Measurements from ENCODE around the gene ITGB3.

ITGB3 gene

GRCh38 chr17:47278561-47278960, 24.9 kb downstream of the ITGB3 start:
- no peak for DNase-seq

- peak; percentile 20 for DNase-seq
Observed at GRCh38 chr17:47279062-47279801, 25.6 kb downstream of the ITGB3 start.

- DNase-seq, result no peak
Observed at GRCh38 chr17:47280072-47280811, 26.6 kb downstream of the ITGB3 start.

GRCh38 chr17:47281216-47281615, 27.6 kb downstream of the ITGB3 start:
- no peak for DNase-seq

GRCh38 chr17:47285003-47285402, 31.4 kb downstream of the ITGB3 start:
- no peak for DNase-seq

GRCh38 chr17:47286198-47286914, 32.7 kb downstream of the ITGB3 start:
- no peak for DNase-seq

- no peak for DNase-seq
Observed at GRCh38 chr17:47287068-47287467, 33.4 kb downstream of the ITGB3 start.

GRCh38 chr17:47287639-47288038, 34.0 kb downstream of the ITGB3 start:
- DNase-seq, result no peak

- no peak for DNase-seq
Observed at GRCh38 chr17:47288531-47289116, 35.0 kb downstream of the ITGB3 start.

GRCh38 chr17:47289302-47289701, 35.7 kb downstream of the ITGB3 start:
- no peak for DNase-seq

- no peak for DNase-seq
Observed at GRCh38 chr17:47290870-47291241, 37.2 kb downstream of the ITGB3 start.

- no peak for DNase-seq
Observed at GRCh38 chr17:47291242-47291873, 37.7 kb downstream of the ITGB3 start.

GRCh38 chr17:47292206-47292605, 38.6 kb downstream of the ITGB3 start:
- no peak for DNase-seq

GRCh38 chr17:47295037-47295873, 41.6 kb downstream of the ITGB3 start:
- peak; percentile 62 for DNase-seq

GRCh38 chr17:47295874-47296255, 42.2 kb downstream of the ITGB3 start:
- no peak for DNase-seq

- no peak for DNase-seq
Observed at GRCh38 chr17:47297661-47298400, 44.2 kb downstream of the ITGB3 start.

- DNase-seq, result no peak
Observed at GRCh38 chr17:47298712-47299111, 45.1 kb downstream of the ITGB3 start.

GRCh38 chr17:47299239-47299910, 45.7 kb downstream of the ITGB3 start:
- no peak for DNase-seq

- no peak for DNase-seq
Observed at GRCh38 chr17:47300718-47301117, 47.1 kb downstream of the ITGB3 start.

GRCh38 chr17:47301161-47301560, 47.5 kb downstream of the ITGB3 start:
- no peak for DNase-seq

GRCh38 chr17:47301831-47302230, 48.2 kb downstream of the ITGB3 start:
- DNase-seq, result no peak

Measured in midbrain (tissue), 1 donor.